CD14-positive monocyte (primary cell): ENCODE measurements around the gene CYTH1. TPM values are rescaled to one million over a fixed set of nuclear protein-coding genes. Genes with fewer than 3 reads are reported as not detected.

Source experiments
- DNase-seq, 3 donors: peaks; one replicate each; pipeline ENCODE4 v3.0.0-alpha.2; 2011 to 2022
- H2AFZ ChIP-seq: 2 replicates; pipeline ENCODE4 v1.6.0; 2012; ENCODE audit warnings: mild to moderate bottlenecking, low read depth, low read length, inconsistent platforms; ENCODE audit not compliant: insufficient read depth, poor library complexity, severe bottlenecking
- H3K27ac ChIP-seq, 2 donors: 1 replicate in 1 of 2; 2 replicates in 1 of 2; pipeline ENCODE4 v1.5.1; 2012 to 2013; ENCODE audit warnings: low read length in 2 of 2, control low read depth in 1 of 2, inconsistent platforms in 1 of 2, low read depth in 1 of 2, mild to moderate bottlenecking in 1 of 2
- H3K27me3 ChIP-seq, 2 donors: one replicate each; pipeline versions ENCODE4 v1.6.0 to v1.6.1; 2011 to 2013; ENCODE audit warnings: low read length in 2 of 2; ENCODE audit not compliant: control insufficient read depth in 2 of 2, insufficient read depth in 2 of 2
- H3K36me3 ChIP-seq, 2 donors: replicated peaks in 1 of 2; 1 replicate in 1 of 2; 2 replicates in 1 of 2; pipeline versions ENCODE4 v1.5.1 to v1.6.1; 2012 to 2013; ENCODE audit warnings: low read length in 2 of 2, control low read depth in 1 of 2, inconsistent platforms in 1 of 2, mild to moderate bottlenecking in 1 of 2; ENCODE audit not compliant: insufficient read depth in 2 of 2, control insufficient read depth in 1 of 2
- H3K4me1 ChIP-seq, 2 donors: 1 replicate in 1 of 2; 2 replicates in 1 of 2; pipeline versions ENCODE4 v1.5.1 to v1.6.1; 2012 to 2013; ENCODE audit warnings: low read length in 2 of 2, control low read depth in 1 of 2, inconsistent platforms in 1 of 2, mild to moderate bottlenecking in 1 of 2, moderate library complexity in 1 of 2; ENCODE audit not compliant: insufficient read depth in 2 of 2, control insufficient read depth in 1 of 2
- H3K4me2 ChIP-seq: replicated peaks from 2 replicates; pipeline ENCODE3; 2012; ENCODE audit warnings: low read length, moderate library complexity, mild to moderate bottlenecking; ENCODE audit not compliant: poor library complexity, severe bottlenecking; ENCODE audit errors: extremely low read depth
- H3K4me3 ChIP-seq, 3 experiments: fragments of 200-600 bp in 1 of 3; sonication (generic) in 1 of 3; replicated peaks in 1 of 3; 1 replicate in 2 of 3; 2 replicates in 1 of 3; pipeline ENCODE4 v1.5.1; 2011 to 2013; ENCODE audit warnings: low read length in 3 of 3, mild to moderate bottlenecking in 3 of 3, control low read depth in 2 of 3, low read depth in 2 of 3, inconsistent platforms in 1 of 3, moderate library complexity in 1 of 3
- H3K79me2 ChIP-seq: 2 replicates; pipeline ENCODE4 v1.6.0; 2012; ENCODE audit warnings: mild to moderate bottlenecking, control low read depth, inconsistent platforms, low read length, moderate library complexity; ENCODE audit not compliant: insufficient read depth
- H3K9ac ChIP-seq: 2 replicates; pipeline ENCODE4 v1.6.0; 2017; ENCODE audit warnings: low read length, mild to moderate bottlenecking; ENCODE audit not compliant: insufficient read depth, poor library complexity, severe bottlenecking
- H3K9me3 ChIP-seq, 2 donors: replicated peaks in 1 of 2; 1 replicate in 1 of 2; 2 replicates in 1 of 2; pipeline versions ENCODE4 v1.5.1 to v1.6.1; 2012 to 2013; ENCODE audit warnings: low read length in 2 of 2, control low read depth in 1 of 2; ENCODE audit not compliant: control insufficient read depth in 1 of 2, insufficient read depth in 1 of 2
- H4K20me1 ChIP-seq: 2 replicates; pipeline ENCODE4 v1.6.0; 2012; ENCODE audit warnings: mild to moderate bottlenecking, low read length, control low read depth, moderate library complexity; ENCODE audit not compliant: insufficient read depth
- H3K27ac Mint-ChIP-seq, 7 donors: one replicate each; pipeline ENCODE4 v1.8.0; 2020; ENCODE audit warnings: mild to moderate bottlenecking in 7 of 7, mixed read lengths in 7 of 7, moderate library complexity in 6 of 7, inconsistent platforms in 2 of 7
- H3K27me3 Mint-ChIP-seq, 3 donors: one replicate each; pipeline ENCODE4 v1.8.0; 2021 to 2022; ENCODE audit warnings: low read depth in 3 of 3, mild to moderate bottlenecking in 3 of 3, mixed read lengths in 3 of 3, moderate library complexity in 3 of 3, inconsistent platforms in 1 of 3
- H3K36me3 Mint-ChIP-seq, 2 donors: one replicate each; pipeline ENCODE4 v1.8.0; 2020; ENCODE audit warnings: mixed read lengths in 2 of 2, inconsistent platforms in 1 of 2, mild to moderate bottlenecking in 1 of 2
- H3K4me1 Mint-ChIP-seq: one replicate; pipeline ENCODE4 v1.8.0; 2020; ENCODE audit warnings: mild to moderate bottlenecking, mixed read lengths
- H3K4me3 Mint-ChIP-seq, 2 donors: one replicate each; pipeline ENCODE4 v1.8.0; 2020; ENCODE audit warnings: mild to moderate bottlenecking in 2 of 2, mixed read lengths in 2 of 2, moderate library complexity in 1 of 2
- H3K9me3 Mint-ChIP-seq, 7 donors: one replicate each; pipeline ENCODE4 v1.8.0; 2020 to 2022; ENCODE audit warnings: mixed read lengths in 7 of 7, mild to moderate bottlenecking in 6 of 7, moderate library complexity in 6 of 7, inconsistent platforms in 2 of 7
- CTCF ChIP-seq: fragments of 200-600 bp; IDR thresholded peaks from one replicate; pipeline ENCODE4 v1.8.0; 2022; ENCODE audit warnings: antibody characterized with exemption, mild to moderate bottlenecking
- WGBS: methylation state at CpG from one replicate; pipeline ENCODE4 v1.1.5; 2013; ENCODE audit warnings: missing lambda C conversion rate; ENCODE audit not compliant: insufficient coverage; 5-methylcytosine and 5-hydroxymethylcytosine counted together
- intact Hi-C, 2 donors: fragments of 100-400 bp; cut with micrococcal nuclease; formaldehyde crosslinking; loops; one replicate each; pipeline versions ENCODE4 v1.15.0 to v1.15.1; 2023
- polyA plus RNA-seq, 3 donors: library from polyadenylated mRNA; depleted of rRNA in 1 of 3; unstranded in 2 of 3; stranded (reverse) in 1 of 3; fragments of 300-500 nt in 2 of 3; fragments of >200 nt in 1 of 3; fragmentation: Illumina TruSeq in 2 of 3; gene quantifications; 1 replicate in 2 of 3; 2 replicates in 1 of 3; pipeline ENCODE4 v1.2.3, GENCODE V29; 2012 to 2021

CYTH1 gene
- polyA plus RNA-seq, 3 donors = 68.6 to 211 (median 80.9) TPM

- Mint-ChIP-seq H3K36me3 (peaks cover 23 to 29% of the 10 kb centered on the region in 2 donors), H3K27me3 (no peaks in the 10 kb centered on the region), H3K27ac (peak overlapping the region; percentile 95 to 99 (median 97)), H3K4me1 (peaks cover 83% of the 10 kb centered on the region), H3K9me3 (no peaks in the 10 kb centered on the region), H3K4me3 (peak overlapping the region; percentile 88 to 100)
- Histone ChIP-seq H3K9ac (peak overlapping the region; percentile 70), H3K79me2 (peaks cover 100% of the 10 kb centered on the region), H4K20me1 (peaks cover 100% of the 10 kb centered on the region), H3K4me1 (peaks cover 41 to 71% of the 10 kb centered on the region in 2 donors), H2AFZ (no peak overlapping the region), H3K4me3 (peak overlapping the region; percentile 71 to 91 (median 84)), H3K36me3 (peaks cover 0 to 8% of the 10 kb centered on the region in 2 donors), H3K9me3 (no peaks in the 10 kb centered on the region), H3K27me3 (no peaks in the 10 kb centered on the region), H3K4me2 (peak overlapping the region; percentile 75), H3K27ac (peak overlapping the region; percentile 91 to 92)
- peak in 2 of 3 donors; percentile 52 to 78 for DNase-seq
- intact Hi-C loops = loop anchor here (2.0 to 5.0 kb wide), 2 partner anchors 46 to 47 kb away; partner anchors contain the start of gene CYTH1 (in 2 of the 2)
- no peak for TF ChIP-seq CTCF
- WGBS = 0% methylated on average over 2 of the region's 6 CpGs
Measured at GRCh38 chr17:78735832-78736525, 46.1 kb downstream of the CYTH1 start.

- H3K4me3 ChIP-seq = peak overlapping the region in 1 of 3 experiments; percentile 91
- peaks cover 18 to 25% of the 10 kb centered on the region in 2 donors for H3K36me3 Mint-ChIP-seq
- H3K4me3 Mint-ChIP-seq = peak overlapping the region; percentile 88 to 100
- no peaks in the 10 kb centered on the region for H3K27me3 ChIP-seq
- no peak for TF ChIP-seq CTCF
- no peak for DNase-seq
- peak overlapping the region in 1 of 2 donors; percentile 92 for H3K27ac ChIP-seq
- H3K9me3 ChIP-seq = no peaks in the 10 kb centered on the region
- H3K4me1 ChIP-seq = peaks cover 33 to 66% of the 10 kb centered on the region in 2 donors
- H3K27me3 Mint-ChIP-seq = no peaks in the 10 kb centered on the region
- H3K4me1 Mint-ChIP-seq = peaks cover 80% of the 10 kb centered on the region
- intact Hi-C loops = loop anchor here in 1 of 2 donors (5.0 kb wide), 1 partner anchor 47 kb away; the partner anchor contains the start of gene CYTH1
- H2AFZ ChIP-seq = no peak overlapping the region
- WGBS = 87% methylated on average over 5 of the region's 16 CpGs
- H4K20me1 ChIP-seq = peaks cover 100% of the 10 kb centered on the region
- H3K36me3 ChIP-seq = peaks cover 0 to 8% of the 10 kb centered on the region in 2 donors
- H3K4me2 ChIP-seq = peak overlapping the region; percentile 75
- H3K79me2 ChIP-seq = peaks cover 100% of the 10 kb centered on the region
- H3K9ac ChIP-seq = no peak overlapping the region
- H3K9me3 Mint-ChIP-seq = no peaks in the 10 kb centered on the region
- H3K27ac Mint-ChIP-seq = peak overlapping the region; percentile 95 to 99 (median 97)
Measured at GRCh38 chr17:78734793-78735641, 47.1 kb downstream of the CYTH1 start.
